Testis (tissue), 3 donors: Measurements from ENCODE around the gene IGSF10. TPM values are rescaled to one million over a fixed set of nuclear protein-coding genes. Genes with fewer than 3 reads are reported as not detected.

Source experiments
- DNase-seq: peaks from one replicate; pipeline ENCODE4 v3.0.0-alpha.2; 2019
- H3K27ac ChIP-seq, 2 donors: fragments of 200-600 bp; sonication (generic); one replicate each; pipeline ENCODE4 v1.5.1; 2019
- H3K27me3 ChIP-seq: fragments of 200-600 bp; sonication (generic); one replicate; pipeline ENCODE4 v1.5.1; 2019
- H3K36me3 ChIP-seq: fragments of 200-600 bp; sonication (generic); one replicate; pipeline ENCODE4 v1.5.1; 2017; ENCODE audit warnings: low read depth; ENCODE audit errors: missing control alignments
- H3K4me1 ChIP-seq: fragments of 200-600 bp; sonication (generic); one replicate; pipeline ENCODE4 v1.5.1; 2019
- H3K4me3 ChIP-seq, 2 donors: fragments of 200-600 bp; sonication (generic); one replicate each; pipeline ENCODE4 v1.5.1; 2017 to 2019
- H3K9me3 ChIP-seq: fragments of 200-600 bp; sonication (generic); one replicate; pipeline ENCODE4 v1.5.1; 2017
- POLR2A ChIP-seq: fragments of 450-650 bp; IDR thresholded peaks from one replicate; pipeline ENCODE4 v1.6.1; 2017; ENCODE audit warnings: antibody characterized with exemption, mild to moderate bottlenecking, moderate library complexity
- whole genome bisulfite sequencing, 2 donors: methylation state at CpG; one replicate each; pipeline ENCODE4 v1.1.5; 2018; 5-methylcytosine and 5-hydroxymethylcytosine counted together
- intact Hi-C: fragments of 100-400 bp; cut with DNase I; formaldehyde crosslinking; loops from one replicate; pipeline ENCODE4 v1.15.1; 2023; ENCODE audit warnings: low total_unique reads
- polyA plus RNA-seq: library from polyadenylated mRNA; stranded (reverse); fragments of 350-450 nt; fragmentation: Illumina TruSeq; extraction: RNeasy Lipid Tissue Mini Kit (QIAGEN cat#74804); gene quantifications from one replicate; pipeline ENCODE4 v1.2.3, GENCODE V29; 2014; ENCODE audit warnings: low read depth, low replicate concordance; ENCODE audit not compliant: insufficient read depth
- total RNA-seq, 2 donors: library from RNA; depleted of rRNA; stranded (reverse); fragments of >200 nt; gene quantifications; one replicate each; pipeline ENCODE4 v1.2.3, GENCODE V29; 2016
- TF ChIP-seq, protein P1 (sequence below), 3 experiments: fragments of 450-650 bp in 2 of 3; fragments of 200-600 bp in 1 of 3; sonication (generic) in 1 of 3; IDR thresholded peaks; one replicate each; pipeline ENCODE4 v1.5.1; 2016 to 2019; ENCODE audit warnings: antibody characterized with exemption in 3 of 3, mild to moderate bottlenecking in 2 of 3, moderate library complexity in 1 of 3

Gene IGSF10
- total and polyA plus RNA-seq, 3 donors from 2014 or later, result 5.6 to 26.1 (median 12.3) TPM

DNA sequence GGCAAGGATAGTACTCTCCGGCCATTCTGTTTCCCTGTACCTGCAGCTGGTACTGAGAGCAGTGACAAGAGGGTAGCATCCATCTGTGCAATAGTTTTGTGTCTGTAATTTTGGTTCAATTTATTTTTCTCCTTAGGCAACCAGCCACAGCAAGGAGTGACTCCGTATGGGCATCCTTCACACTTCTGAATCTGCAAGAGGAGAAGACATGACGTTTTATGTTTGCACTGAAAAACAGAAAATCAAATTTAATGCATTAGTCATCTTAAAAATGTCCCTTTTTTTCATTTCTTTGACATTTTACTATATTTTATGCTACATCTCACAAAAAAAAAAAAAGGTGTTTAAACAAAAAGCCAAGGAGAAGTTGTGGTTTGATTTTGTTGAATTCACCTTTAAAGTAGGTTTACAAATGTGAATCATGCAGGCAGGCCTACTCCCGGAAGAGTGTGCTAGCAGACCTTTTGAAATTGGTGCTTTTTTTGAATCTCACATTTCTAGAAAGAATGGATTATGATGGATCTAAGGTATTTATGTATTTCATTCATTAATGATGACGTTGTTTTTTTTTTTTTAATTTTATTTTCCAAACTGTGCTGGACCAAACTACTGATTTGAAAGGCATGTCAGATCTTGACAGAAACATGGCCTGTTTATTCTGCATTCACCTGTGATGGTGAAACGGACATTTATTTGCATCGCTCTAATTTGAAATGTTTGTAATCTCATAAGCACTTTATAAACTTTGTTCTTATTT is 28.1 kb downstream of the IGSF10 start:
- Histone ChIP-seq H3K27me3 (no peaks in the 10 kb centered on the region), H3K4me3 (no peak overlapping the region), H3K4me1 (no peaks in the 10 kb centered on the region), H3K27ac (no peak overlapping the region), H3K36me3 (no peaks in the 10 kb centered on the region), H3K9me3 (no peaks in the 10 kb centered on the region)
- 92 to 95% methylated on average over 7 of the region's 7 CpGs for WGBS, 2 donors
- intact Hi-C loops, result no loop called here
- TF ChIP-seq POLR2A, result no peak
- TF ChIP-seq, protein P1, sequence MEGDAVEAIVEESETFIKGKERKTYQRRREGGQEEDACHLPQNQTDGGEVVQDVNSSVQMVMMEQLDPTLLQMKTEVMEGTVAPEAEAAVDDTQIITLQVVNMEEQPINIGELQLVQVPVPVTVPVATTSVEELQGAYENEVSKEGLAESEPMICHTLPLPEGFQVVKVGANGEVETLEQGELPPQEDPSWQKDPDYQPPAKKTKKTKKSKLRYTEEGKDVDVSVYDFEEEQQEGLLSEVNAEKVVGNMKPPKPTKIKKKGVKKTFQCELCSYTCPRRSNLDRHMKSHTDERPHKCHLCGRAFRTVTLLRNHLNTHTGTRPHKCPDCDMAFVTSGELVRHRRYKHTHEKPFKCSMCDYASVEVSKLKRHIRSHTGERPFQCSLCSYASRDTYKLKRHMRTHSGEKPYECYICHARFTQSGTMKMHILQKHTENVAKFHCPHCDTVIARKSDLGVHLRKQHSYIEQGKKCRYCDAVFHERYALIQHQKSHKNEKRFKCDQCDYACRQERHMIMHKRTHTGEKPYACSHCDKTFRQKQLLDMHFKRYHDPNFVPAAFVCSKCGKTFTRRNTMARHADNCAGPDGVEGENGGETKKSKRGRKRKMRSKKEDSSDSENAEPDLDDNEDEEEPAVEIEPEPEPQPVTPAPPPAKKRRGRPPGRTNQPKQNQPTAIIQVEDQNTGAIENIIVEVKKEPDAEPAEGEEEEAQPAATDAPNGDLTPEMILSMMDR (IDR thresholded peaks at IDR 0.05), result no peak
- no peak for DNase-seq

DNA sequence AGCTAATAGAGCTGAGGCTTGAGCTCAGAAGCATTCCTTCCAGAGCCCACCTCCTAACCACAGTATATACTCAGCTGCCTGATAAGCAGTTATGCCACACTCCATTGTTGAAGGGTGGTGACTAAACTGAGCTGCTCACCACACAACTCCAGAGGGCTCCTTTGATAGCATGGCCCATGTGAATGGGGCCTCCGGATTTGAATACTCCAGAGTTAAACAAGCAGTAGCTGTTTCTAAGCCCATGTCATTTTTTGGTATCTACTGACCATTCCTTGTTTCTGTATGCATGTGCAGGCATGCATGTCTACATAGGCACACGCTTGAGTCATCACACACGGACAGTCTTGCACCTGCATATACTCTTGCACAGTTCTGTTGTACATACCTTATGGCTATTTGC is 28.9 kb downstream of the IGSF10 start:
- Histone ChIP-seq H3K27me3 (no peaks in the 10 kb centered on the region), H3K4me1 (no peaks in the 10 kb centered on the region), H3K9me3 (no peaks in the 10 kb centered on the region), H3K36me3 (no peaks in the 10 kb centered on the region), H3K4me3 (no peak overlapping the region), H3K27ac (no peak overlapping the region)
- DNase-seq, result no peak
- intact Hi-C loops, result no loop called here
- 85 to 95% methylated on average over 3 of the region's 3 CpGs for WGBS, 2 donors
- TF ChIP-seq POLR2A, result no peak
- TF ChIP-seq, protein P1 (IDR thresholded peaks at IDR 0.05), result no peak

DNA sequence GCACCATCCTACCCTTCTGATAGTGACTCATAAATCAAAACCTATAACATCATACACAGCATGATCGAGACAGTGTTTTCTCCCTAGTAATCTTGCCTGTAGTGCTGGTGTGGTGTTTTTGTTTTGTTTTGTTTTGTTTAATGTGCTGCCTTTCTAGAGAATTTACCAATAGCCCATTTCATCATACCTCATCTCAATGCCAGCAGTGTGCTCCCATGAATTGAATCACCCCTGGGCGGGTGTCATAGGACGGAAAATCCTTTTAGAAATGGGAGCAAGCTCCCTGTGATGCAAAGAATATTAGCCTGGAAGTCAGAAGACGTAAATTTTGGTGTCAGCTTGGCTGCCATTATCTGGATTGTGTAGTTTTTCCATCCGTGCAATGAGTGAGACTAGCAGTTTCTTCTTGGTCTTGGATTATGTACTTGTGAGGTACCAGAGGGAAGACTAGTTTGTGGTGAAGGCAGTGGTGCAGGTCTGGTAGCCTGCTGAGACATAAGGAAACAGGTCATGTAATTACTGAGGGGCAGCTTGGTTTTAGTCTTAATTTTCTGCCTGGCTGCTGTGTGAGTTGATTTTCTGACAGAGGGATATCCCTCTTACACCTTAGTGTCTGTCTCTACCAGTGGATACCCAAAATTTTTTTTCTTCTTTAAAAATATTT is 29.9 kb downstream of the IGSF10 start:
- no peak overlapping the region for H3K27ac ChIP-seq
- H3K36me3 ChIP-seq, result no peaks in the 10 kb centered on the region
- no peaks in the 10 kb centered on the region for H3K4me1 ChIP-seq
- H3K9me3 ChIP-seq, result no peaks in the 10 kb centered on the region
- H3K27me3 ChIP-seq, result no peaks in the 10 kb centered on the region
- WGBS, 2 donors, result 95 to 97% methylated on average over 5 of the region's 5 CpGs
- intact Hi-C loops, result no loop called here
- no peak for DNase-seq
- no peak overlapping the region for H3K4me3 ChIP-seq
- no peak for TF ChIP-seq POLR2A
- TF ChIP-seq, protein P1 (IDR thresholded peaks at IDR 0.05), result no peak

DNA sequence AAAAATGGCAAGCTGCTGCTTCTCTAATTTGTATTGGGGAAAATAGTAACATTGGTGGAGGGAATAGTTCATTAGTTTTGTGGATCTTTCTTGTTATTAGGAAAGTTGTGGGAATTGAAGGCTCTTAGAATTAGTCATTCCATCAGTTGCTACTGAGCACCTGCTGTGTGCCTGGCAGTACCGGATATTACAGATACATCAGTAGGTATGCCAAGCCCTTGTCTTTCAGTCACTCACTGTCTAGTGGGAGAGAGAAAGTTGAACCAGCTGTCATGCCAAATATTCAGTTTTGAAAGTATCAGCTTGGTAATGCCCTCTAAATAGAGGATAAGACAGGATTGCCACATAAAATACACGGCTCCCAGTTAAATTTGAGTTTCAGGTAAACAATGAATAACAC is 32.5 kb downstream of the IGSF10 start:
- Histone ChIP-seq H3K27ac (no peak overlapping the region), H3K36me3 (no peaks in the 10 kb centered on the region), H3K9me3 (no peaks in the 10 kb centered on the region), H3K4me1 (no peaks in the 10 kb centered on the region), H3K4me3 (no peak overlapping the region), H3K27me3 (no peaks in the 10 kb centered on the region)
- intact Hi-C loops, result no loop called here
- TF ChIP-seq, protein P1 (IDR thresholded peaks at IDR 0.05), result no peak
- TF ChIP-seq POLR2A, result no peak
- DNase-seq, result no peak
- 84 to 94% methylated on average over 2 of the region's 2 CpGs for WGBS, 2 donors

DNA sequence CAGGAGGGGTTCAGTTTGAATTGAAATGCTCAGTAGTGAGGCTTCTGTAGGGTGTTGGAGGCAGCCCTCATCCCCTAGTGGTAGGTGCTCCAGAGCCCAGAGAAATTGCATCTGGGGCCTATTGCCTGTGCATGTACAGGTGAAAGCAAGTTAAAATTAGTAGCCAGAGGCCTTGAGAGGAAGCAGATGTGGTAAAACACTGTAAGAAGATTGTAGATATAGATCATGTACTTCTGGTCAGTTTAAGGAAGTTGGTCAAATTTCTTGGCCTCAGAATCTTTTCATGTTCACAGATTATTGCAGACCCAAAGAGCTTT is 34.6 kb downstream of the IGSF10 start:
- DNase-seq, result no peak
- Histone ChIP-seq H3K27ac (no peak overlapping the region), H3K27me3 (no peaks in the 10 kb centered on the region), H3K36me3 (no peaks in the 10 kb centered on the region), H3K4me1 (no peaks in the 10 kb centered on the region), H3K9me3 (no peaks in the 10 kb centered on the region), H3K4me3 (no peak overlapping the region)
- intact Hi-C loops, result no loop called here
- TF ChIP-seq, protein P1 (IDR thresholded peaks at IDR 0.05), result no peak
- TF ChIP-seq POLR2A, result no peak
